Left colon (tissue), 2 donors: ENCODE data around the gene SLC50A1. TPM values are rescaled to one million over a fixed set of nuclear protein-coding genes. Genes with fewer than 3 reads are reported as not detected.

ENCODE experiments used
- ATAC-seq: fragments of 200-7000 bp; cut with Tn5 transposase; one replicate; pipeline ENCODE4 v1.9.1; 2020; ENCODE audit warnings: mild to moderate bottlenecking, moderate library complexity
- DNase-seq, 2 donors: peaks; one replicate each; pipeline ENCODE4 v3.0.0-alpha.2; 2020
- intact Hi-C, 2 donors: fragments of 100-400 bp; cut with DNase I in 1 of 2; cut with micrococcal nuclease in 1 of 2; formaldehyde crosslinking; loops; one replicate each; pipeline versions ENCODE4 v1.11.2 to v1.14.0; 2022; cut with DNase I, micrococcal nuclease
- long read RNA-seq: library from polyadenylated mRNA; unstranded; transcript quantifications from one replicate; pipeline ENCODE4 v2.0.0, GENCODE V29; 2021
- total RNA-seq, 2 donors: library from RNA; stranded (reverse); fragmentation: NEBNext Ultra II Directional; extraction: Animal tissue kit (Norgen Biotek cat#: 25700); gene quantifications; one replicate each; pipeline ENCODE4 v1.2.1, GENCODE V29; 2021
- donor health status: DM: no; HTN: no; CAD: no.
- donor health status: DM: yes; HTN: yes; CAD: no.

SLC50A1 gene, protein sequence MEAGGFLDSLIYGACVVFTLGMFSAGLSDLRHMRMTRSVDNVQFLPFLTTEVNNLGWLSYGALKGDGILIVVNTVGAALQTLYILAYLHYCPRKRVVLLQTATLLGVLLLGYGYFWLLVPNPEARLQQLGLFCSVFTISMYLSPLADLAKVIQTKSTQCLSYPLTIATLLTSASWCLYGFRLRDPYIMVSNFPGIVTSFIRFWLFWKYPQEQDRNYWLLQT
- total RNA-seq = 100 to 1,000 TPM in 1 of 2 donors, 10 to 100 TPM in 1; 70.6 to 107 TPM
- long read RNA-seq, transcript SLC50A1-202 (5 exons, 1,218 nt) = minor isoform, 16 of 134 reads
- long read RNA-seq, transcript SLC50A1-203 (6 exons, 1,300 nt) = major isoform, 78 of 134 reads
- long read RNA-seq, partial matches to known transcripts = 17 of 134 reads
- long read RNA-seq, other reads (novel, unspliced or antisense) = 14 of 134 reads

GRCh38 chr1:155135415-155136028 is at the start of gene SLC50A1:
Gene SLC50A1 (plus strand): TSS chr1:155135852. CDS start chr1:155135912, 60 bp downstream.
- peak; percentile 79 for ATAC-seq
- intact Hi-C loops = no loop called here
- DNase-seq = peak; percentile 94 to 97

DNA sequence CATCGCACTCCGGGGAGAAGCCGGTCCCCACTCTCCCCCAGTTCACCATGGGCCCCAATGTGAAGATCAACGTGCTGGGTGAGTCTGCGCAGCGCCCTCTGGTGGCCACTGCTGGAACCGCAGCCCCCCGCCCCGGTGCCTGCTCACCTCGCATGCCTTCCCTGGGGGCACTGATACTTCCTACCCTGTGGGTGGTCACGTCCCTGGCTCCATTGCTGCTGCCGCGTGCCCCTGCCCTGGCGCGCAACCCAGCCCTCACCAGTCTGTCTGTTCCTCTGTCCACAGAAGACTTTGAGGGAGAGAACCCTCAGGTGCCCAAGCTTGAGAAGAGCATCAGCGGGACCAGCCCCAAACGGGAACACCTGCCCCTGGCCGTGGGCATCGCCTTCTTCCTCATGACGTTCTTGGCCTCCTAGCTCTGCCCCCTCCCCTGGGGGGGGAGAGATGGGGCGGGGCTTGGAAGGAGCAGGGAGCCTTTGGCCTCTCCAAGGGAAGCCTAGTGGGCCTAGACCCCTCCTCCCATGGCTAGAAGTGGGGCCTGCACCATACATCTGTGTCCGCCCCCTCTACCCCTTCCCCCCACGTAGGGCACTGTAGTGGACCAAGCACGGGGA is 49.4 kb upstream of the SLC50A1 start:
- intact Hi-C loops = no loop called here
- ATAC-seq (no peak), DNase-seq (peak; percentile 52 to 78)

DNA sequence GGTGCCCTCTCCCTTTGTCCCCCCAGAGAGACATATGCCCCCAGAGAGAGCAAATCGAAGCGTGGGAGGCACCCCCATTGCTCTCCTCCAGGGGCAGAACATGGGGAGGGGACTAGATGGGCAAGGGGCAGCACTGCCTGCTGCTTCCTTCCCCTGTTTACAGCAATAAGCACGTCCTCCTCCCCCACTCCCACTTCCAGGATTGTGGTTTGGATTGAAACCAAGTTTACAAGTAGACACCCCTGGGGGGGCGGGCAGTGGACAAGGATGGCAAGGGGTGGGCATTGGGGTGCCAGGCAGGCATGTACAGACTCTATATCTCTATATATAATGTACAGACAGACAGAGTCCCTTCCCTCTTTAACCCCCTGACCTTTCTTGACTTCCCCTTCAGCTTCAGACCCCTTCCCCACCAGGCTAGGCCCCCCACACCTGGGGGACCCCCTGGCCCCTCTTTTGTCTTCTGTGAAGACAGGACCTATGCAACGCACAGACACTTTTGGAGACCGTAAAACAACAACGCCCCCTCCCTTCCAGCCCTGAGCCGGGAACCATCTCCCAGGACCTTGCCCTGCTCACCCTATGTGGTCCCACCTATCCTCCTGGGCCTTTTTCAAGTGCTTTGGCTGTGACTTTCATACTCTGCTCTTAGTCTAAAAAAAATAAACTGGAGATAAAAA is 48.7 kb upstream of the SLC50A1 start:
- DNase-seq (no peak), ATAC-seq (no peak)
- intact Hi-C loops = no loop called here

GRCh38 chr1:155091071-155092051 is 44.3 kb upstream of the SLC50A1 start:
- peak; percentile 65 to 81 for DNase-seq
- ATAC-seq = peak; percentile 59
- intact Hi-C loops = loop anchor here (2.0 to 5.0 kb wide), 2 partner anchors 77 to 81 kb away; partner anchors contain the start of genes KRTCAP2 (in 1 of the 2) and TRIM46 (in 1 of the 2)

DNA sequence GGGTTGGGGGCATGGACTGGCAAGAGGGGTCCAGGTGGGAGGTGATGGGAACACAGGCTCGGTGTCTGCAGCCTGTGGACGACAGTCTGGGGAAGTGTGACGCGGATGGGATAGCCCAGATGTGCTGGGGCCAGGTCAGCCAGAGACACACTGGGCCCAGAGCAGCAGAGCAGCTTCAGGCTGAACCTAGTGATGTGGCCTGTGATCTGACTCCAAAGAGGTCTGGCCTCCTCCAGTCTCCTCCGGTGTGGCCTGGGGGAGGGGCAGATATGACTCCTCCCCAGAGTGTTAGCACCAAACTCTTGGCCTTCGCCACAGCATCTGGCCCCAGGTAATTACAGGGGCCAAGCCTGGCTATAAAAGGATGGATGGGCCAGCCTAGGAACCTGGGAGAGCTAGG is 43.5 kb upstream of the SLC50A1 start:
- DNase-seq (no peak), ATAC-seq (no peak)
- intact Hi-C loops = loop anchor here in 1 of 2 donors (5.0 kb wide), 1 partner anchor 80 kb away; the partner anchor contains the start of genes KRTCAP2 and TRIM46

GRCh38 chr1:155092641-155093040 is 43.0 kb upstream of the SLC50A1 start:
- intact Hi-C loops = loop anchor here in 1 of 2 donors (5.0 kb wide), 1 partner anchor 80 kb away; the partner anchor contains the start of genes KRTCAP2 and TRIM46

DNA sequence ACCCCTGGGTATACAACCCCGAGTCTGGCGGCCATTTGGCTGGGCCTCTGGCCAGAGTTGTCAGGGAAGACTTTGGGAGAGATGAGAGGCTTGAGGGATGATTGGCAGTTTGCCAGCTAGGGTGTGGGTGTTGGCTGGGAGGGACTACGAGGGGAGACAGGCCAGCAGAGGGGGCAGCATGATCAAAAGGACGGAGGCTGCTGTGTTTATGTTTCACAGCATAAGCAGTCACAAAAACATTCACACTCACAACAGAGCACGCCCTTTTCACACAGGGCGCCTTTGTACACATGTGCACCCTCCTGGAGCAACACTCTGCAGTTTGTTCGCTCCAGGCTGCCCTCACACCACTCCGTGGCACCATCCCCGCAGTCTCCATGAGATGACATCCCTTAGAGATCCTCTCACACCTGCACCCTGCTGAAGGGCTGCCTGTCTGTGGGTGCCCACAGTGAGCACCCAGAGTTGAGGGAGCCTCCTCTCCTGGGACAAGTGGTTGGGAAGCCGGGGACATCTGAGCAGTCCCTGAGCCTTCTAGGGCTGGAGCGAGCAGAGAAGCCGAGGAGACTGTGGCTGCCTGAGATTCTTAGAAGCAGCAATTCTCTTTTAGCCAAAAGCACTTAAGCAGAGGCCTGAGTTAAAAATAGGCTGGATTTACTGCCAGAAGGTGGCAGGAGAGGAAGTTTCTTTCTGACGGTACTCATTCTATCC is 41.6 kb upstream of the SLC50A1 start:
- intact Hi-C loops = loop anchor here in 1 of 2 donors (5.0 kb wide), 1 partner anchor 78 kb away; the partner anchor contains the start of genes KRTCAP2 and TRIM46
- DNase-seq (peak; percentile 42 to 48), ATAC-seq (peak; percentile 63)

More at GRCh38 chr1:155092641-155093040, 43.0 kb upstream of the SLC50A1 start:
- DNase-seq (no peak), ATAC-seq (no peak)

DNA sequence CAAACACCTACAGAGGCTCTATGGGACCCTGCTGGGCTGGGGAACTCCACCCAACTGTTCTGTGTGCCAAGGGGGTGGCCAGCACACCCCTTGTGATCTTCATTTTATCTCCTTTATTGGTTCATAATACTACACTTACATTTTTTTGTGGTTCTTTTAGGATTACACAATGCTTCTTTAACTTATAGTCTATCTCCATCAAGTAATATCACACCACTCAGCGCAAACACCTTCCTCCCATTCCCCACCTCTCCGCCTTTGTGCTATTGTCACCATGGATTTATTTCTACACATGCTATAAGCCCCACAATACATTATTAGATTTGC is 41.1 kb upstream of the SLC50A1 start:
- DNase-seq (no peak), ATAC-seq (no peak)
- intact Hi-C loops = loop anchor here in 1 of 2 donors (5.0 kb wide), 1 partner anchor 78 kb away; the partner anchor contains the start of genes KRTCAP2 and TRIM46

DNA sequence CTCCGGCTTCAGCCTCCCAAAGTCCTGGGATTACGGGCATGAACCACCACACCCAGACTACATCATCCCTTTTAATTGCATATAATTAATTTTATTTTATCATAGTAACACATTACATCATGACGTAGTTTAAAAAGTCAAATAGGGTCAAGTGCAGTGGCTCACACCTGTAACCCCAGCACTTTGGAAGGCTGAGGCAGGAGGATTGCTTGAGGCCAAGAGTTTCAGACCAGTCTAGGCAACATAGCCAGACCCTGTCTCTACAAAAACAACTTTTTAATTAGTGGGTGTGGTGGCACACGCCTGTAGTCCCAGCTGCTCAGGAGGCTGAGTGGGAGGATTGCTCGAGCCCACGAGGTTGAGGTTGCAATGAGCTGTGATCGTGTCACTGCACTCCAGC is 36.3 kb upstream of the SLC50A1 start:
- ATAC-seq (peak; percentile 61), DNase-seq (no peak)
- intact Hi-C loops = no loop called here

GRCh38 chr1:155103325-155103724 is 32.3 kb upstream of the SLC50A1 start:
- no peak for DNase-seq
- intact Hi-C loops = no loop called here

GRCh38 chr1:155104605-155105534 is 30.8 kb upstream of the SLC50A1 start:
- intact Hi-C loops = no loop called here
- DNase-seq (no peak), ATAC-seq (peak; percentile 10)

More at GRCh38 chr1:155103325-155103724, 32.3 kb upstream of the SLC50A1 start:
- ATAC-seq = no peak

- ATAC-seq (peak; percentile 69), DNase-seq (peak; percentile 62 to 66)
- intact Hi-C loops = no loop called here
Measured at GRCh38 chr1:155105604-155106011, 30.0 kb upstream of the SLC50A1 start.

GRCh38 chr1:155106862-155107261 is 28.8 kb upstream of the SLC50A1 start:
- intact Hi-C loops = no loop called here
- ATAC-seq = no peak
- DNase-seq = no peak

- peak; percentile 63 for ATAC-seq
- intact Hi-C loops = no loop called here
- no peak for DNase-seq
Measured at GRCh38 chr1:155107309-155108264, 28.1 kb upstream of the SLC50A1 start.

DNA sequence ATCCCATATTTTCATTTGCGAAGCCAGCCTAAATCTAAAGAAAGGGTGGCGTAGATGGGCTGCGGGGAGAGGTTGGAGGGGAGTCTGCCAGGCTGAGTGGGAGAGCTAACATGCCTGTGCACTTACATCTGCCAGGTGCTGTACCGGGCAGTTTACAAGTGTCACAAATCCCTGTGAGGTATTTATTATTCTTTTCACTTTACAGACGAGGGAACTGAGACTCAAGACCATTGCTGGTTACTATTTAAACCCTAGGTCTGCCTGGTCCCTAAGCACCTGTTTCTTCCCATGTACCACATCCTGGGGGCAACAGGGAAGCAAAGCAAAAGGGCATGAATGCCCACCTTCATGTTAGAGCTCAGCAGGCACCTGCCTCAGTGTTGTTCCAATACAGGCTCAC is 27.4 kb upstream of the SLC50A1 start:
- intact Hi-C loops = no loop called here
- DNase-seq = no peak

More for the DNA sequence above, 27.4 kb upstream of the SLC50A1 start:
- no peak for ATAC-seq
